DOHH2 (cell line): ENCODE measurements around the gene SLC8A1.
A peak's percentile ranks its signal among the peaks of the same experiment; 100 is the strongest.

Experiments used
- H3F3A ChIP-seq: fragments of 200-600 bp; sonication (generic), shearing (Covaris generic); 2 replicates; pipeline ENCODE4 v1.6.0; 2016; ENCODE audit warnings: antibody characterized with exemption, mild to moderate bottlenecking; ENCODE audit not compliant: control insufficient read depth, insufficient read depth
- H3K27ac ChIP-seq: fragments of 200-600 bp; sonication (generic); 2 replicates; pipeline ENCODE4 v1.5.1; 2014; ENCODE audit warnings: low read depth, mild to moderate bottlenecking, low read length, moderate library complexity
- H3K27me3 ChIP-seq: fragments of 200-600 bp; sonication (generic); 2 replicates; pipeline ENCODE4 v1.6.1; 2014; ENCODE audit warnings: mild to moderate bottlenecking, low read length, mixed read lengths; ENCODE audit not compliant: control insufficient read depth
- H3K36me3 ChIP-seq: fragments of 200-600 bp; sonication (generic); 2 replicates; pipeline ENCODE4 v1.6.1; 2014; ENCODE audit warnings: mild to moderate bottlenecking, low read length, moderate library complexity, mixed read lengths; ENCODE audit not compliant: control insufficient read depth
- H3K4me1 ChIP-seq: fragments of 200-600 bp; sonication (generic); 2 replicates; pipeline ENCODE4 v1.6.1; 2014; ENCODE audit warnings: mild to moderate bottlenecking, low read length, mixed read lengths; ENCODE audit not compliant: control insufficient read depth
- H3K4me2 ChIP-seq: fragments of 200-600 bp; sonication (generic); 2 replicates; pipeline ENCODE4 v1.6.0; 2014; ENCODE audit warnings: mild to moderate bottlenecking, low read length, moderate library complexity
- H3K4me3 ChIP-seq: fragments of 200-600 bp; sonication (generic); 2 replicates; pipeline ENCODE4 v1.5.1; 2014; ENCODE audit warnings: mild to moderate bottlenecking, low read length, mixed read lengths
- H3K79me2 ChIP-seq: fragments of 200-600 bp; sonication (generic); 2 replicates; pipeline ENCODE4 v1.6.1; 2014; ENCODE audit warnings: mild to moderate bottlenecking, low read length, mixed read lengths; ENCODE audit not compliant: control insufficient read depth
- H3K9me2 ChIP-seq: fragments of 200-600 bp; sonication (generic); replicated peaks from 2 replicates; pipeline ENCODE4 v1.6.1; 2014; ENCODE audit warnings: mild to moderate bottlenecking, low read length, mixed read lengths; ENCODE audit not compliant: control insufficient read depth
- H3K9me3 ChIP-seq: fragments of 200-600 bp; sonication (generic); 2 replicates; pipeline ENCODE4 v1.6.1; 2014; ENCODE audit warnings: antibody characterized with exemption, low read length, mixed read lengths; ENCODE audit not compliant: control insufficient read depth, insufficient read depth
- H4K20me1 ChIP-seq: fragments of 200-600 bp; sonication (generic); 2 replicates; pipeline ENCODE4 v1.6.0; 2014; ENCODE audit warnings: low read depth, mild to moderate bottlenecking, antibody characterized with exemption, low read length, moderate library complexity; ENCODE audit not compliant: control insufficient read depth, insufficient read depth
- EZH2phosphoT487 ChIP-seq: fragments of 200-600 bp; sonication (generic); IDR thresholded peaks from 2 replicates; pipeline ENCODE4 v1.6.1; 2017; ENCODE audit warnings: borderline replicate concordance, mild to moderate bottlenecking, antibody characterized with exemption, low read length, moderate library complexity, mixed read lengths
- TF ChIP-seq, protein P1 (sequence below): fragments of 200-600 bp; sonication (generic); IDR thresholded peaks from one replicate; pipeline ENCODE4 v1.5.1; 2014; ENCODE audit warnings: antibody characterized with exemption, mild to moderate bottlenecking, low read depth, low read length; ENCODE audit not compliant: poor library complexity, severe bottlenecking

The SLC8A1 gene

DNA sequence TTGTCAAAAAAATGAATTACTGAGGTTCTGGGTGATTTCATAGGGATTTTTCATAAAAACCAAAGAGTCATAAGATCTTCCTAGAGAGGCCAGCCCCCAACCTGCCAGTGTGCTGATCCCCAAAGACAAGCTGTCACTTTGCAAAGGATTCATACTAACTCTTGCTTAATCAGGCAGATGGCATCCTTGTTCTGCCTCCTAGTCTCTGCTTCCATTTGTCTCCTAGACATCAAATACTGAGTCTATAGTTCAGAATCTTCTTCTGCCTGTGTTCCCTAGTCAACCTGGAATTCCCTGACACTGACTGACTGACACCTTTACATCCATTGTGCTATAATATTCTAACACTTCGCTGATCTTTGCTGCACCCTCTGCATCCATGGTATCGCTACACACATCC lies 84.9 kb downstream of the SLC8A1 start:
- H3K27me3 ChIP-seq: no peaks in the 10 kb centered on the region
- peak overlapping the region; percentile 84 for H3K4me2 ChIP-seq
- peaks cover 78% of the 10 kb centered on the region for H3K4me1 ChIP-seq
- H3K9me3 ChIP-seq: no peaks in the 10 kb centered on the region
- H3K9me2 ChIP-seq: no peaks in the 10 kb centered on the region
- H3K27ac ChIP-seq: peak overlapping the region; percentile 97
- peak overlapping the region; percentile 70 for H3K4me3 ChIP-seq
- H3K79me2 ChIP-seq: peaks cover 68% of the 10 kb centered on the region
- H3K36me3 ChIP-seq: peaks cover 27% of the 10 kb centered on the region
- TF ChIP-seq, protein P1, sequence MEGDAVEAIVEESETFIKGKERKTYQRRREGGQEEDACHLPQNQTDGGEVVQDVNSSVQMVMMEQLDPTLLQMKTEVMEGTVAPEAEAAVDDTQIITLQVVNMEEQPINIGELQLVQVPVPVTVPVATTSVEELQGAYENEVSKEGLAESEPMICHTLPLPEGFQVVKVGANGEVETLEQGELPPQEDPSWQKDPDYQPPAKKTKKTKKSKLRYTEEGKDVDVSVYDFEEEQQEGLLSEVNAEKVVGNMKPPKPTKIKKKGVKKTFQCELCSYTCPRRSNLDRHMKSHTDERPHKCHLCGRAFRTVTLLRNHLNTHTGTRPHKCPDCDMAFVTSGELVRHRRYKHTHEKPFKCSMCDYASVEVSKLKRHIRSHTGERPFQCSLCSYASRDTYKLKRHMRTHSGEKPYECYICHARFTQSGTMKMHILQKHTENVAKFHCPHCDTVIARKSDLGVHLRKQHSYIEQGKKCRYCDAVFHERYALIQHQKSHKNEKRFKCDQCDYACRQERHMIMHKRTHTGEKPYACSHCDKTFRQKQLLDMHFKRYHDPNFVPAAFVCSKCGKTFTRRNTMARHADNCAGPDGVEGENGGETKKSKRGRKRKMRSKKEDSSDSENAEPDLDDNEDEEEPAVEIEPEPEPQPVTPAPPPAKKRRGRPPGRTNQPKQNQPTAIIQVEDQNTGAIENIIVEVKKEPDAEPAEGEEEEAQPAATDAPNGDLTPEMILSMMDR: no peak
- no peak for TF ChIP-seq EZH2phosphoT487
- H4K20me1 ChIP-seq: no peaks in the 10 kb centered on the region
- peaks cover 24% of the 10 kb centered on the region for H3F3A ChIP-seq

DNA sequence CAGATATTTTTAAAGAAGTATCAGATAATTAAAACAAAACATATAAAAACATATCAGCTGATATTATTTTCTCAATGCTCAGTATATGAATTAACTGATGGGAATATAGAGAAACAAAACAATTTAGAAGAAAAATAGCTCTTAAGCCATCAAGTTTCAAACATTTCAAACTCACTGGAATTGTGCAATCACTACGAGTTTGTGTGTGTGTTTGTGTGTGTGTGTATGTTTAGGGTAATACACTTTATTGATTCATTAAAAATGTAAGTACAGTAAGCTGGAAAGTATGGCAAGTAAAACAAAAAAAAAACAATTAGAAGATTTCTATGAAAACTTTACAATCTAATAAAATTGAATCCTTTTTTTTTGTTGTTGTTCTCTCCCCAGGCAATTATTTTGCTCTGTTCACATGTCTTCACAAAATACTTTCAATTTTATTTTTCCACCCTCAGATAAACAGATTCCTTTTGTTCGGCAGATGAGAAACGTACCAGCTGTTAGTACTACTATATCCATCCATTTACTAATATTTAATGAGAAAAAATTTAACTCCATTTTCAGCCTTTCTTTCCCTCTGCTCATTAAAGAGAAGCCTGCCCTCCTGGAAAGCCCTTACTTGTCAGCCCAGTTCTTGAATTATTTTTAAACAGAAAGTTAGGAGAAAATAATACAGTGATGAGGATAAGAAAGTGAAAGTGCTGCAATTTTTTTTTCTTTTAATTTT lies 87.6 kb downstream of the SLC8A1 start:
- H3K4me2 ChIP-seq: peak overlapping the region; percentile 84

DNA sequence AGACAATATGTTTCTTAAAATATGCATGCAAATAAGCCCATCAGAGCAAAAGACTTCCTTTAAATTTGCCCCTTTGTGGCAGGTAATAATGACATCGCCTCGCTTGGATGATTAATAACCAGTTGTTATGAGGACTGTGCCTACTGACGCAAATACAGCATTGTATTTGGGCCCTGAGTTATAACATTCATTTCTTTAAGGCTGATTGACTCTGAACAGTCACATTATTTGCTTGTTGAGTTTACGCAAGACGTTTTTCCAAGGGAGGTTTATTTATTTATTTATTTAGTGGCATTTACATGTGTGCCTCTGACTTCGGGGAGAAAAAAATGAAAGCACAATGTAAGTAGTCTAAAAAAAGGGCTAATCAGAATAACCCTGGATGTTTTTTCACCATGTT lies 88.3 kb downstream of the SLC8A1 start:
- no peaks in the 10 kb centered on the region for H3K9me3 ChIP-seq
- no peaks in the 10 kb centered on the region for H3K27me3 ChIP-seq

More for the DNA sequence above, 87.6 kb downstream of the SLC8A1 start:
- H3K4me3 ChIP-seq: peak overlapping the region; percentile 70
- peak overlapping the region; percentile 97 for H3K27ac ChIP-seq
- no peaks in the 10 kb centered on the region for H3K27me3 ChIP-seq
- peaks cover 22% of the 10 kb centered on the region for H3K36me3 ChIP-seq
- H3K9me3 ChIP-seq: no peaks in the 10 kb centered on the region
- peaks cover 80% of the 10 kb centered on the region for H3K79me2 ChIP-seq
- H3K4me1 ChIP-seq: peaks cover 90% of the 10 kb centered on the region
- H3K9me2 ChIP-seq: no peaks in the 10 kb centered on the region
- TF ChIP-seq EZH2phosphoT487: no peak
- TF ChIP-seq, protein P1: no peak
- H4K20me1 ChIP-seq: no peaks in the 10 kb centered on the region
- H3F3A ChIP-seq: peaks cover 24% of the 10 kb centered on the region

More for the DNA sequence above, 88.3 kb downstream of the SLC8A1 start:
- no peaks in the 10 kb centered on the region for H3K9me2 ChIP-seq
- peaks cover 79% of the 10 kb centered on the region for H3K79me2 ChIP-seq
- H3K4me3 ChIP-seq: peak overlapping the region; percentile 70
- H3K4me1 ChIP-seq: peaks cover 94% of the 10 kb centered on the region
- H4K20me1 ChIP-seq: no peaks in the 10 kb centered on the region
- TF ChIP-seq, protein P1: no peak
- no peak for TF ChIP-seq EZH2phosphoT487
- H3K4me2 ChIP-seq: peak overlapping the region; percentile 84
- H3F3A ChIP-seq: peaks cover 24% of the 10 kb centered on the region
- H3K36me3 ChIP-seq: peaks cover 15% of the 10 kb centered on the region
- H3K27ac ChIP-seq: peak overlapping the region; percentile 97
